HFF-Myc (cell line): Measurements from ENCODE around the gene MPPED2.

Source experiments
- DNase-seq: peaks from one replicate; pipeline ENCODE4 v3.0.0-alpha.2; 2011; ENCODE audit warnings: low read depth; ENCODE audit errors: extremely low read depth
- H3K4me3 ChIP-seq: replicated peaks from 2 replicates; pipeline ENCODE4 v1.5.1; 2011; ENCODE audit warnings: low read depth, mild to moderate bottlenecking, control low read depth, low read length
- TF ChIP-seq, protein P1 (sequence below): IDR thresholded peaks from 2 replicates; pipeline ENCODE4 v1.5.1; 2012; ENCODE audit warnings: mild to moderate bottlenecking, low read depth, low read length, control low read depth; ENCODE audit errors: missing control alignments

Gene MPPED2

DNA sequence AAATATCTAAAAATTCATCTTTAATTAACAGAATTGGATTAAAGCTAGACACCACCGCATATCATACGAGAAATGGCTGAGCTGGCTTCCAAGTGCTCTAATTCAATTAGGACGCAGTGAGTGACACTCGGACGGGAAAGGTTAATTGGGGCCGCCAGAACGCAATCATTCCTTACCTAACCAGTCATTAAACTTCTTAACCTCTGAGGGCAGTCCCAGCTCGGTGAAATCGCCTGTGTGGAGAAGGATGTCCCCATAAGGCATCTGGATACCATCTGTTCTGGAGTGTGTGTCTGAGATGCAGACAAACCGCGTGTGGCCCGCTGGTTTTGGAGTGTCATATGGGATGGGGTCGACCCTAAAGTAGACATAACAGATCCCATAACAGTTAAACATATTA lies 50.3 kb downstream of the MPPED2 start:
- no peak overlapping the region for H3K4me3 ChIP-seq
- TF ChIP-seq, protein P1, sequence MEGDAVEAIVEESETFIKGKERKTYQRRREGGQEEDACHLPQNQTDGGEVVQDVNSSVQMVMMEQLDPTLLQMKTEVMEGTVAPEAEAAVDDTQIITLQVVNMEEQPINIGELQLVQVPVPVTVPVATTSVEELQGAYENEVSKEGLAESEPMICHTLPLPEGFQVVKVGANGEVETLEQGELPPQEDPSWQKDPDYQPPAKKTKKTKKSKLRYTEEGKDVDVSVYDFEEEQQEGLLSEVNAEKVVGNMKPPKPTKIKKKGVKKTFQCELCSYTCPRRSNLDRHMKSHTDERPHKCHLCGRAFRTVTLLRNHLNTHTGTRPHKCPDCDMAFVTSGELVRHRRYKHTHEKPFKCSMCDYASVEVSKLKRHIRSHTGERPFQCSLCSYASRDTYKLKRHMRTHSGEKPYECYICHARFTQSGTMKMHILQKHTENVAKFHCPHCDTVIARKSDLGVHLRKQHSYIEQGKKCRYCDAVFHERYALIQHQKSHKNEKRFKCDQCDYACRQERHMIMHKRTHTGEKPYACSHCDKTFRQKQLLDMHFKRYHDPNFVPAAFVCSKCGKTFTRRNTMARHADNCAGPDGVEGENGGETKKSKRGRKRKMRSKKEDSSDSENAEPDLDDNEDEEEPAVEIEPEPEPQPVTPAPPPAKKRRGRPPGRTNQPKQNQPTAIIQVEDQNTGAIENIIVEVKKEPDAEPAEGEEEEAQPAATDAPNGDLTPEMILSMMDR: no peak
- no peak for DNase-seq

GRCh38 chr11:30533445-30533947 lies 52.7 kb downstream of the MPPED2 start:
- DNase-seq: no peak
- TF ChIP-seq, protein P1: no peak
- H3K4me3 ChIP-seq: no peak overlapping the region

GRCh38 chr11:30527566-30527965 lies 58.6 kb downstream of the MPPED2 start:
- no peak overlapping the region for H3K4me3 ChIP-seq
- DNase-seq: no peak
- TF ChIP-seq, protein P1: no peak

DNA sequence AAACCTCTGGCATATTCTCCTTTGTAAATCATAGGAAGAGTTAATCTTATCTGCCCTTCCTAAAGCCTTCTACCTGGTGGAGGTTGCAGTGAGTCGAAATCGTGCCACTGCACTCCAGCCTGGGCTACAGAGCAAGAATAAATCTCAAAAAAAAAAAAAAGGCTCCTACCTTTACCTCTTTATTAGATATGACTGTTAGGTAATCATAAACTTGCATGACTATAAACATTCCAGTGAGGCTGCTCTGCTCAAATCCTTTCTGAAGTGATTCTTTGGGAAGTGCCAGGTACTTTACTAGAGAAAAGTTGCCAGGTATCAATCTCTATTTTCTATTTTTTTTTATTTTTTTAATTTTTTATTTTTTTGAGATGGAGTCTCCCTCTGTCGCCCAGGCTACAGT lies 59.6 kb downstream of the MPPED2 start:
- TF ChIP-seq, protein P1: no peak
- no peak overlapping the region for H3K4me3 ChIP-seq
- no peak for DNase-seq

- TF ChIP-seq, protein P1: no peak
Observed at GRCh38 chr11:30522536-30523243, 63.5 kb downstream of the MPPED2 start.

DNA sequence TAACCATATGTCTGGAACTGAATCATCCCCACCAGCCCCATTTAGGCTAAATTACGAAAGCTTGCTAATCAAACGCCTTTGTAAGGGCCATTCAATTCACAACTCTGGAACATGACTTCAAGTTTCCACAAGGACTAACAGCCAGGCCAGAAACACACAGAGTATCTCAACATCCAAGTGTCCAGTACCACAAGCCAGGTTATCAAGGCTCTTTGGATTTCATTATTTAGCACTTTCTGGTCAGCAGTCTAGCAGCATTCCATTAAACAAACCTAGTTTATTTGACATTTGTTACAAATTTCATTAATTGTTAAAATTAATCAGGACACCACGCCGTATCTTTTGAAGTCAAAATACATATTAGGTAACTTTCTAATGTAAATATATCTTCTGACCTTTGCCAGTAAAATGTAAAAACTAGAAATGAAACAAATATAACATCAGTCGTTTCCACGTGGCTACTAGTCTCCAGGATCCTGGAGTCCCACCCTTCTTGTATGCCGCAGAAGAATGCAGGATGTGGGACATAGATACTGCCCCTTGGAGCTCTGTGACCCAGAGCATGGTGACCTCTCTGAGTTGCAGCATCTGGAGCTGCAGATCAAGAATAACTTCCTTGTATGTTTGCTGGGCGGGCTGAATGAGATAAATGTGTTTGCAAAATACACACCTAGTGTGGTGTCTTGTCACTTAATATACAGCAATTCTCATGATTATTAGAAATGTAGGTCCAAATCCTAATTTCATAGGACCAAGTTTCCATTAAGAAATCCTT lies 64.7 kb downstream of the MPPED2 start:
- TF ChIP-seq, protein P1: no peak
- no peak overlapping the region for H3K4me3 ChIP-seq
- no peak for DNase-seq

More at GRCh38 chr11:30522536-30523243, 63.5 kb downstream of the MPPED2 start:
- DNase-seq: no peak
- H3K4me3 ChIP-seq: no peak overlapping the region
